Stimulated activated CD4-positive, alpha-beta T cell treated with anti-CD3 and anti-CD28 coated beads, Interleukin-15, amount 100 ng/mL, for 48 hours (primary cell): ENCODE measurements around the gene KLLN.
"Not testable (repeated sequence)": the region's sequence is repeated elsewhere in the genome, so short reads cannot be mapped to it uniquely, and the experiment has no call there.

Experiments used
- DNase-seq, 2 donors: peaks; one replicate each; pipeline ENCODE4 v3.0.0-alpha.2; 2020; ENCODE audit warnings: low read depth in 2 of 2

The KLLN gene, protein sequence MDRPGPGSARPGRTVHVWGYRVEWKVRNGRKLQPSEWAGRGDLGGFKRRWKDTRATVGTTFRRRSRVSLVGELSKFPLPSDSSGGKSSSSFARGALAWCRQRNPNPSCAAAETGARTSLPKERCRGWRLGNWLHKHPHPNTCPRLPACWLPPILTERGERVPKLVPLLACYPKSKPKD

DNA sequence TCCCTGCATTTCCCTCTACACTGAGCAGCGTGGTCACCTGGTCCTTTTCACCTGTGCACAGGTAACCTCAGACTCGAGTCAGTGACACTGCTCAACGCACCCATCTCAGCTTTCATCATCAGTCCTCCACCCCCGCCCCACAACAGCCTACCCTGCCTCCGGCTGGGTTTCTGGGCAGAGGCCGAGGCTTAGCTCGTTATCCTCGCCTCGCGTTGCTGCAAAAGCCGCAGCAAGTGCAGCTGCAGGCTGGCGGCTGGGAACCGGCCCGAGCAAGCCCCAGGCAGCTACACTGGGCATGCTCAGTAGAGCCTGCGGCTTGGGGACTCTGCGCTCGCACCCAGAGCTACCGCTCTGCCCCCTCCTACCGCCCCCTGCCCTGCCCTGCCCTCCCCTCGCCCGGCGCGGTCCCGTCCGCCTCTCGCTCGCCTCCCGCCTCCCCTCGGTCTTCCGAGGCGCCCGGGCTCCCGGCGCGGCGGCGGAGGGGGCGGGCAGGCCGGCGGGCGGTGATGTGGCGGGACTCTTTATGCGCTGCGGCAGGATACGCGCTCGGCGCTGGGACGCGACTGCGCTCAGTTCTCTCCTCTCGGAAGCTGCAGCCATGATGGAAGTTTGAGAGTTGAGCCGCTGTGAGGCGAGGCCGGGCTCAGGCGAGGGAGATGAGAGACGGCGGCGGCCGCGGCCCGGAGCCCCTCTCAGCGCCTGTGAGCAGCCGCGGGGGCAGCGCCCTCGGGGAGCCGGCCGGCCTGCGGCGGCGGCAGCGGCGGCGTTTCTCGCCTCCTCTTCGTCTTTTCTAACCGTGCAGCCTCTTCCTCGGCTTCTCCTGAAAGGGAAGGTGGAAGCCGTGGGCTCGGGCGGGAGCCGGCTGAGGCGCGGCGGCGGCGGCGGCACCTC is at the start of gene KLLN, which contains the start of gene PTEN:
Gene KLLN (minus strand): TSS at position 481 of the 891 bp plus-strand sequence. CDS start 1,046 bp downstream, outside the sequence.
Gene PTEN (plus strand): TSS at position 573 of the 891 bp plus-strand sequence. CDS start 845 bp downstream, outside the sequence.
- peak; percentile 70 to 72 for DNase-seq

DNA sequence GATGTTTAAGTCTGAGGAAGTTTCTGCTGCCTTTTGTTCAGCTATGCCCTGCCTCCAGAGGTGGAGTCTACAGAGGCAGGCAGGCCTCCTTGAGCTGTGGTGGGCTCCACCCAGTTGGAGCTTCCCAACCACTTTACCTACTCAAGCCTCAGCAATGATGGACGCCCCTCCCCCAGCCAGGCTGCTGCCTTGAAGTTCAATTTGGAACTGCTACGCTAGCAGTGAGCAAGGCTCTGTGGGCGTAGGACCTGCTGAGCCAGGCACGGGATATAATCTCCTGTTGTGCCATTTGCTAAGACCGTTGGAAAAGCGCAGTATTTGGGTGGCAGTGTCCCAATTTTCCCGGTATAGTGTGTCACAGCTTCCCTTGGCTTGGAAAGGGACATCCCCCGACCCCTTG is 40.1 kb upstream of the KLLN start:
- not testable (repeated sequence) for DNase-seq

DNA sequence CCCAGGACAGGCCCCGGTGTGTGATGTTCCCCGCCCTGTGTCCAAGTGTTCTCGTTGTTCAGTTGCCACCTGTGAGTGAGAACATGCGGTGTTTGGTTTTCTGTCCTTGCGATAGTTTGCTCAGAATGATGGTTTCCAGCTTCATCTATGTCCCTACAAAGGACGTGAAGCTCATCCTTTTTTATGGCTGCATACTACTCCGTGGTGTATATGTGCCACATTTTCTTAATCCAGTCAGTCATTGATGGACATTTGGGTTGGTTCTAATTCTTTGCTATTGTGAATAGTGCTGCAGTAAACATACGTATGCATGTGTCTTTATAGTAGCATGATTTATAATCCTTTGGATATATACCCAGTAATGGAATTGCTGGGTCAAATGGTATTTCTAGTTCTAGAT is 34.6 kb upstream of the KLLN start:
- DNase-seq, result not testable (repeated sequence)

DNA sequence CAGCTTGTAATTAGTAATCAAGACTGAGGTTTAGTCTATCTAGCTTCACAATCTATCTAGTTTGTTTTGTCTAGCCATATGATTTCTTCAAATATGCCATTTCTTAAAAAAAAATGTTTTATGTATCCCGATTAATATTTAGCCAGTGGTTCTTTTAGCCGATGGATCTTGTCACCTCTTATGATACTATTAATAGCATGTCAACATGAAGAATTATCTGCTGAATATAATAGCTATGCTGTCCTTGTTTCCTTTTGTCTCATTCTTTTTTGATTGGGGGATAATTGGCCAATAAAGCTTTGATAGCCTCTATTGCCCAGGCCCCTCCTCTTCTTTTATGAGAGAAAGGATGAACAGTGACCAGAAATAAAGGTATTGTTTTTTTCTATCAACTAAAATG is 32.9 kb upstream of the KLLN start:
- DNase-seq, result no peak

DNA sequence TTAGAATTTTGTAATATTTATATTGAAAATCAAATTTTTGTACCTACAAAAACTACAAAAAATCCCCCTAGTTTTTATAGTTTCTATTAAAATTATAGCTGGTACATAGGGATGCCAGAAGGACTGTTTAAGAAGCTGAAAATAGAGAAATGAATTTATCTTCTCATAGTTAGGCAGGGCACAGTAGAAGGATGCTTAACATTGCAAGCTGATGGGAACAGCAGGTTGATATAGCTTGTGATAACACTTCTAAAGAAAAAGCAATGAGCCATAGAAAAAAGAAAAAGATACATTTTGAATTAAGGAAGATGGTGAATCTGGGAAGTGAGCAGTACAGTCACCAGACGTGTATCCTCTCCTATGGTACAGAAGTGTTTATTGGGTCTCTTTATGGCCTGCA is 32.1 kb upstream of the KLLN start:
- DNase-seq, result no peak

DNA sequence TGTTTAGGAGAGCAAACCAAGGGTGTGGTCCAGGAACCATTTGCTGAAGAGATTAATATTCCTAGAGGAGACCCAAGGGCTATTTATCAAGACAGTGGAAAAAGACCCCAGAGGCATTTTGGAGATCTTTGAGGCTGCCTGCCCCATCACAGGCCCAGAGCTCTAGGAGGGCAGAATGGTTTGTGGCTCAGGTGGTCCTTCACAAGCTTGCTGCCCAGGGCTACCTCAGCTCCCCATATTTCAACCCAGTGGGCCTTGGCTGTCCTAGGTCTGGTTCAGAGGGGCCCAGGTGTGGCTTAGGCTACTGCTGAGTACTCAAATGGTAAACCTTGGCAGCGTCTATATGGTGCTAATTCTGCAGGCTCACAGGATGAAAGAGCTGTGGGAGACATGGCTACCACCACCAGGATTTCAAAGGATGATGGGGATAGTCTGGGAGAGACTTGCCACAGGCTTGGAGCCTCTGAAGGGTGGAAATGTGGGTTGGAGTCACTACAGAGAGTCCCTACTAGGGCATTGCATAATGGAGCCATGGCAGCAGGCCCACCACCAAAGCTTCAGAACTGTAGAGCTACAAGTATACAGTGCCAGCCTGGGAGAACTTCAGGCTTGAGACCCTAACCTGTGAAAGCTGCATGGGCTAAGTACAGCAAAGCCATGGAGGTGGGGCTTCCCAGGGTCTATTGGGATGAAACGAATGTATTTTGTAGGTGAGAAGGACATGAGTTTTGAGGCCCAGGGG is 24.4 kb upstream of the KLLN start:
- no peak for DNase-seq

DNA sequence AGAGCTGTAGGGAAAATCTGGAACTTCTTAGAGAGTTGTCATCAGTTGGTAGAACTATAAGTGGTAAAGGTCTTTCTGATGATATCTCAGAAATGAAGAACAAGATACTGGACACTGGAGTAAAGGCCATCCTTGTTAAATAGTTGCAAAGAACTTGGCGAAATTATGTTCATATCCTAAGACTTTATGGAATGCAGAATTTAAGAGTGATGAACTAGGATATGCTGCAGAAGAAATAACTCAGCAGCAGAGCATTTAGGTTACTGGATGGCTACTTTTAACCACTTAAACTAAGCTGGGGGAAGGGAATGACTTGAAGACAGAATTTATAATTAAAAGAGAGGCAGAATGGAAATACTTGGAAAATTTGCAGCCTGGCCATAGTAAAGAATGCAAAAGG is 23.8 kb upstream of the KLLN start:
- DNase-seq, result no peak

DNA sequence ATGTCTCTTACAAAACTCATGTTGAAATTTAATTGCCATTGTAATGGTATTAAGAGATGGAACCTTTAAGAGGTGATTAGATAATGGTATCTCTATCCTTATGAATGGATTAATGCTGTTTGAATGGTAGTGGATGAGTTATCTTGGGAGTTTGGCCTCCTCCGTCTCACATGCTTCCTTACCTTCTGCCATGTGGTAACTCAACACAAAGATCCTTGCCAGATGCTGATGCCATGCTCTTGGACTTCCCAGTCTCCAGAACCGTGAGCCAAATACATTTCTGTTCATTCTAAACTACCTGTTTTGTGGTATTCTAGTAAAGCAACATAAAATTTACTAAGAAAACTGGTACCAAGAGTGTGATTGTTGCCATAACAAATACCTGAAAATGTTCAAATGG is 23.3 kb upstream of the KLLN start:
- DNase-seq, result no peak

DNA sequence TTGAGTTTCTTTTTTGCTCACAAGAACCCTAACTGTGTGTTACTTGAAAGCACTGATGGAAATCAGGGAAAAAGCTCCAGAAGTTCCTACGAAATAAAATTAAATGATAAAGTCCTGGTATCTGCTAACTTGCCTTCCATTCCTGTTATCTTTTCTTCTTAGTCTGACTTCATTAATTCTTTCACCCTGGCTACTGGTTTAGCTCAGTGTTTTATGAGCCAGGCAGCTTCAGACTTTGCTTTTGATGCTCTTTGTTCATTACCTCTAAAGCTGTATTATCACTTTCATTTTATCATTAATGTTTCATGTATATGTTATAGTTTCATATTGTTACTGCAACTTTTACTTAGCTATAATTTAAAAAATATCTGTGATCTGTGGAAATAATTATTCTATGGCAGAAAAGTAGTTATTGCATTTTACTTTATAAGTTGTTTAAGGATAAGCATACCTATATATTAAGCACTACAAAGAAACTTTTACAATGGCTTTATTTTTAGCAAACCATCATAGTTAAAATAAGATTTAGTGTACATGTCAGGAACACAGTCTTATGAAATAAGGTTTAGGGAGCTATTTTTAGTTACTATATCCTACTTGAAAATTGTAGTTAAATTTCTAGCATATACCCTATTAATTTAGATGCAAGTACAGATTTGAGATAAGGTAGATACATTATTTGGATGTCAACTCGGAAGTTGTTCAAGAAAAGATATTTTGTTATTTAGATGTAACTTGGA is 19.4 kb upstream of the KLLN start:
- no peak for DNase-seq

DNA sequence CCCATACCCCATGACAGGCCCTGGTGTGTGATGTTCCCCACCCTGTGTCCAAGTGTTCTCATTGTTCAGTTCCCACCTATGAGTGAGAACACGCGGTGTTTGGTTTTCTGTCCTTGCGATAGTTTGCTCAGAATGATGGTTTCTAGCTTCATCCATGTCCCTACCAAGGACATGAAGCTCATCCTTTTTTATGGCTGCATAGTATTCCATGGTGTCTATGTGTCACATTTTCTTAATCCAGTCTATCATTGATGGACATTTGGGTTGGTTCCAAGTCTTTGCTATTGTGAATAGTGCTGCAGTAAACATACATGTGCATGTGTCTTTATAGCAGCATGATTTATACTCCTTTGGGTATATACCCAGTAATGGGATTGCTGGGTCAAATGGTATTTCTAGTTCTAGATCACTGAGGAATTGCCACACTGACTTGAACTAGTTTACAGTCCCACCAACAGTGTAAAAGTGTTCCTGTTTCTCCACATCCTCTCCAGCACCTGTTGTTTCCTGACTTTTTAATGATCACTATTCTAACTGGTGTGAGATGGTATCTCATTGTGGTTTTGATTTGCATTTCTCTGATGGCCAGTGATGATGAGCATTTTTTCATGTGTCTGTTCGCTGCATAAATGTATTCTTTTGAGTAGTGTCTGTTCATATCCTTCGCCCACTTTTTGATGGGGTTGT is 18.2 kb upstream of the KLLN start:
- not testable (repeated sequence) for DNase-seq

DNA sequence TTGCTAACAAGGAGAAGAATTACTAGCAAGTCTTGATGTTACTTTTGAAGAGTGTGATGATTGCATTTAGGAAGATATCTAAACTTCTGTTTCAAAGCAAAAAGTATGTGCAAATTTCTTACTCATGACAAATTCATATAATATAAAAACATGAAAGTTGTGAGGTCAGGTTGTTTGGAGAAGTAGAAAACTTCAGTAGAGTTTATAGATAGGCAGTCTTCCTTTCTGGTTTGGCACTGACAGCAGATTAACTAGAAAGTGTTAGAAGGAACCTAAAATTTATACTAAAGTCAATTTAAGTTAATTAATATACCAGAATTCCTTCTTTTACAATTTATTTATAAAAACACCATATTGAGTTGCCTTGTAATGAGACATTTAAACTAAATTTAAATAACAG is 17.0 kb upstream of the KLLN start:
- no peak for DNase-seq

DNA sequence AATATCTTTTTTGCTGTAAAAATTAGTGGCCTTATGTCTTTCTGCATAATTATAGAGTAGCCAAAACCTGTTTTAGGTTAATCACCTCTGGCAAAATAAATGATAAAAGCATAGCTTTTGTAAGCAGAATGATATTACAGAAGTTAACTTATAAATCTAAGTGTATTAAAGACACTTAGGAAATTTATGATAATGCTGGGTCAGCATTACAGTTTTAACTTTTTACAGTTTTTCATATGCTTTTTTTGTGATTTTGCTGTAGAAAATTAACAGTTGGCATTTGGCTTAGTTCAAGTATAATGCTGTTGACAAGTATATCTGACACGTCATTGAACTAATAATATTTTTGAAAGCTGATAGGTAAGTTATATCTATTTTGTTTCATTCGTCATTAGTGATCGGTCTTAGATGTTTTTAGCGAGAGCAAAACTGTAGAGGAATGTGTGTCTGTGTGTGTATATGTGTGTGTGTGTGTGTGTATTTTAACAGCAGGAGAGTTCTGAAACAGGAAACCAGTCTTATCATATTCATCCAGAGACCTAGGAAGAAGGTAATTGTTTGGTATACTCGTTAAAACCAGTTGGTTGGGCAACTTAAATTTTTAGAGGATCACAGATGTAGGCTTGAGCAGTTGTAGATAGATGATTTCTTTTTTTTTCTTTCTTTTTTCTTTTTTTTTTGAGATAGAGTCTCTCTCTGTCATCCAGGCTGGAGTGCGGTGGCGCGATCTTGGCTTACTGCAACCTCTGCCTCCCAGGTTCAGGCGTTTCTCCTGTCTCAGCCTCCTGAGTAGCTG is 15.5 kb upstream of the KLLN start:
- no peak for DNase-seq

DNA sequence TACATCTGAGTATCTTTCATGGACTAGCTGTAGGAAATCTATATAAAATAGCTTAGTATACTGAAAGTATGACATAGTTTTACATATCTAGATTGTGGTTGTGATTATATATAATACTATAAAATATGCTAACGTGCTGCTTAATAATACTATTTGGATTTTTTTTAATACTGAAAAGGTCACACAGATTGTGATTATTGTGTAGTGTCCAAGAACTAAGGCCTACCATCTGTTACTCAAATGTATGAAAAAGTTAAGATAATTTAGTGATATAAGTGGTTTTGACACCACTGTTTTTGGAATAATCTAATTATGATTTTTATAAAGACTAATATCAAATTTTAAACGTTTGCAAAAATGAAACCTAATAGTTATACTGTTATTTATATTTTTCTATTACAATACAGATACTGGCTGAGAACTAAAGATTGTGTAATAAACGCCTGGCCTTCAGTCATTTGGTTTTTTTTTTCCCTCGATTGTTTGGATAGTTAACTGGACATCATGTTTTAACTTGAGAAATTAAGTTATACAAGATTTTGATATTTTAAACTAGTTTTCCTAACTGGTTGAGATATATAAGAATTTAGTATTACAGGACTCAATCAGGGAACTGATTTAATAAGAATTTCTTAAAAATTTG is 12.7 kb upstream of the KLLN start:
- no peak for DNase-seq

DNA sequence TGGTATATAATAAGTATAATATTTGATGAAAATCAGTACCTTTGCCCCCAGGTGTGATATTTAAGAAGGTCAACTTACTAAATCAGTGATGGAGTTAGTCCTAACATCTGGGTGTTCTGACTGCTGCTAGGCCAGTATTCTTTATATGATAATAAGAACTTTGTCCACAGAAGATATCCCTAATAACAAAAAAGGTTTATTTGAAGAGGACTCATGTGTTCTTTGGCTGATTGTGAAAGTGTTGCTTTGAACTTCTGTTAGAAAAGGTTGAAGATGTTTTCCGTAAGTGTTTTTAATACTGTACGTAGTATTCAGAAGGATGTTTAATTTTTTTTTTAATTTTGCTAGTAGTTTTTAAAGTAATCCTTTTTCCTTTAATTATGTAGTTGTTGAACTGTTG is 10.3 kb upstream of the KLLN start:
- DNase-seq, result no peak

DNA sequence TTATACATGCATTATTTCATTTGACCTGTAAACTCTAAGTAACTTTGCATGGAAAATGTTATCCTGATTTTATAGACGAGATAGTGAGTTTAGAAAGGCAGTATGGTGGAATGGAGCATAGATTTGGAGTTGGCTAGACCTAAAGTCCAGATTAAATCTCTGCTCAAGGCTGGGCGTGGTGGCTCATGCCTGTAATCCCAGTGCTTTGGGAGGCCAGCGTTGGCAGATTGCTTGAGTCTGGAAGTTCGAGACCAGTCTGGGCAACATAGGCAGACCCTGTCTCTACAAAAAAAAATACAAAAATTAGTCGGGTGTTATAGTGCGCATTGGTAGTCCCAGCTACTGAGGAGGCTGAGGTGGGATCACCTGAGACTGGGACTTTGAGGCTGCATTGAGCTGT is 9.5 kb upstream of the KLLN start:
- no peak for DNase-seq

DNA sequence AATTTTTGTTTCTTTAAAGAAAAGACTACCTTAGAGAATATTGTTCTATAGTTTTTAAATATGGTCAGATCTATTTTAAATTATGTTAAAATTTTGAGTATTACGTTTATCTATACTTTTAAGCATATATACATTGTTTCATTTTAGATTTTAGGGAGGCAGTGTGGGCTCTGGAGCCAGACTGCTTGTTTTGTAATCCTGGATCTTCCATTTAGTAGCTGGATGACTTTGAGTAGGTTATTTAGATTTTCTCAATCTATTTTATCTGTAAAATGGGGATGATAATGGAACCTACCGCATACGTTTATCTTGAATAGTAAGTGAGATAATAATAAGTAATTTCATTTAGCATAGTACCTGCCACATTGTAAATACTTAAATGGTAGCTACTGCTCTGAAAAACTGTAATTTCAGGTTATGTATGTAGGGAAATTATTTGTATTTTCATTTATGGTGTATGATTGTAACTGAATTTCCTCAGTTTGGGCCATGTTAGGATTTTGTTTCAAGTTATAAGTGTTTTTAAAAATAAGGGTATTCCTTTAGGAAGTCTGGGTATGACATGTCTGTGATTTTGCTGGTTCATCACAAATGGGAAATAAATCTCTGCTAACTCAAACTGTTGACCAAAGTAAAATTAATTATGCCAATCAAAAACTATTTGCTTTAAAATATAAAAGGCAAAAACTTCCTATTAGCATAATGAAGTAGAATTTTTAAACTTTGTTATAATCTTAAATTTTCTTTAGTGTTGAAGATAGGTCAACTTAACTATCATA is 6.6 kb upstream of the KLLN start:
- no peak for DNase-seq

DNA sequence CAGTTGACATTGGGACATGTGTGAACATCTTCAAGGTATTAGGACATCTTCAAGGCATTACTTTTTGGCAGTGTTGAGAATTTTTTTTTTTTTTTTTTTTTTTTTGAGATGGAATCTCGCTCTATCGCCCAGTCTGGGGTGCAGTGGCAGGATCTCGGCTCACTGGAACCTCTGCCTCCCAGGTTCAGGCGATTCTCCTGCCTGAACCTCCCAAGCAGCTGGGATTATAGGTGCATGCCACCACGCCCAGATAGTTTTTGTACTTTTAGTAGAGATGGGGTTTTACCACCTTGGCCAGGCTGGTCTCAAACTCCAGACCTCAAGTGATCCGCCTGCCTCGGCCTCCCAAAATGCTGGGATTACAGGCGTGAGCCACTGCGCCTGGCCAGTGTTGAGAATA is 5.8 kb upstream of the KLLN start:
- not testable (repeated sequence) for DNase-seq

DNA sequence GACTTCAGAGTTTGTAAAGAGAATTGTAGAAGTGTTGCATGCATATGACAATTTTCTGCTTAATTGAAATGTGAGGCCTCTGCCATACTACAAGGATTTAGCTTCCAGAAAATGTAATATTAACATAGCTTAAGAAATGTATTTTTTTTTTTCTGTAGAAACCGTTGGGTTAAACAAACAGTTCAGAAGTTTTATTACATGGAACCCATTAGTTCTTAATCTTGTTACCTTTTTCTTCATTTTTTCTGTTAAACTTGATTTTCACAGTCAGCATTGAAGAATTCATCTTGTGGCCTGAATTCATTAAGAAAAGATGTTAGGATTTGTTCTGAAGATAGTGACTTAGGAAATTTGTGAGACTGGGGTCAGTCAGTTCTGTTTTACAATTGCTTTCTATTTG is 4.9 kb upstream of the KLLN start:
- no peak for DNase-seq

DNA sequence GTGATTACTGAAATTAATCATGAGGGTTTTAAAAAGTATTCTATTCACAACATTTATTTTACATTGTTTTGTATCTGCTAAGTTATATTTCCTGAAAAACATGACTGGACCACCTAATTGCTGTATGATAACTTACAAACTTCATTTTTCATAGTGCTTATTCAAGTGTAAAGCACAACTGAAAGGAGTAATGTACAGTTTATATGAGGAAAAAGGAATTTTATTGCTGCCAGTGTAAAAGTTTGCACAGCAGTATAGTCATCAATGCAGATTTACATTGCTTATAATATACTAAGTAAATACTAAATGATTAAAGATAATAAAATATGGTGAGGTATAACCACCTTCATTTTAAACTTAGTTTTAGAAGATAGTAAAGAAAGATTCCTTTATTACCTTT is 4.1 kb upstream of the KLLN start:
- no peak for DNase-seq
